ENCODE data around the gene SLC35E3.
"Not testable (repeated sequence)": the region's sequence is repeated elsewhere in the genome, so short reads cannot be mapped to it uniquely, and the experiment has no call there.

SLC35E3 gene

DNA sequence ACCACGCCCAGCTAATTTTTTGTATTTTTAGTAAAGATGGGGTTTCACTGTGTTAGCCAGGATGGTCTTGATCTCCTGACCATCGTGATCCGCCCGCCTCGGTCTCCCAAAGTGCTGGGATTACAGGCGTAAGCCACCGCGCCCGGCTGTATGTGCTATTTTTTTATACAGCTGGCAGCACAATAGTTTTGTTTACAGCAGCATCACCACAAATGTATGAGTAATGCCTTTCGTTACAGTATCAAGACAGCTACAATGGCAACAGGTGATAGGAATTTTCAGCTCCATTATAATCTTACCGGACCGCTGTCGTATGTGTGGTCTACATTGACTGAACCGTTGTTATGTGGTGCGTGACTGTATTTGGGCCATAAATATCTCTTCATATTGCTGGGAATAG is 50.4 kb downstream of the SLC35E3 start:
- DNase-seq, result no peak

DNA sequence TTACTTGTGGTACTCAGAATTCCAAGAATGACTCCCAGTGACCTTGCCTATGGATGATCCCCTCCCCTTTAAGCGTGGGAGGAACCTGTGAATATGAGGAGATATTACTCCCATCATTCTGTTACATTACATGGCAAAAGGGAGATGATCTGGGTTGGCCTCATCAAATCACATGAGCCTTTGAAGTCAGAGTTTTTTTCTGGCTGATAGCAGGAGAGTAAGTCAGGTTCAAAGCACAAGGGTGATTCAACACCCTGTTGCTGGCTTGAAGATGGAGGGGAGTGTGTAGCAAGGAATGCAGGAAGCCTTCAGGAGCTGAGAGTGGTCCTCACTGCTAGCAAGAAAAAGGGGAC is 52.9 kb downstream of the SLC35E3 start:
- no peak for DNase-seq

DNA sequence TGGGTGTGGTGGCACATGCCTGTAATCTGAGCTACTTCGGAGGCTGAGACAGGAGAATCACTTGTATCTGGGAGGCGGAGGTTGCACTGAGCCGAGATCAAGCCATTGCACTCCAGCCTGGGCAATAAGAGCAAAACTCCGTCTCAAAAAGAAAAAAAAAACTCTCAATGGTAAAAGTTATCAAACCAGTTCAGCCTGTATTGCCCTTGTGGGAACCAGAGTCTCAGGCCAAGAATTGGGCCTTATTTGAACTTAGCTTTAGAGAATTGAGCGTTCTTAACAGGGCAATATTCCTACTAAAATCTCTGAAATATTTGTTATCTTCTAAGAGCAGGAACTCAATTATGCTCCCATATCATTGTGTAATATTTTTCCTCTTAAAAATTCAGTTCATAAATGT is 54.3 kb downstream of the SLC35E3 start:
- DNase-seq, result no peak

DNA sequence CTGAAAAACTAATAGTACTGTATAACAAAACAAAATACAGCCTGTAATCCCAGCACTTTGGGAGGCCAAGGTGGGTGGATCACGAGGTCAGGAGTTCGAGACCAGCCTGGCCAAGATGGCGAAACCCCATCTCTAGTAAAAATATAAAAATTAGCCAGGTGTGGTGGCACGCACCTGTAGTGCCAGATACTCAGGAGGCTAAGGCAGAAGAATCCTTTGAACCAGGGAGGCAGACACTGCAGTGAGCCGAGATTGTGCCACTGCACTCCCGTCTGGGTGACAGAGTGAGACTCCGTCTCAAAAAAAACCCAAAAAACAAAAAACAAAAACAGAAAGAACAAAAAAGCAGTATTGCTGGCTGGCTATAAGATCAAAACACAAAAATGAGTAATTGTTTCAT is 55.1 kb downstream of the SLC35E3 start:
- DNase-seq, result not testable (repeated sequence)

DNA sequence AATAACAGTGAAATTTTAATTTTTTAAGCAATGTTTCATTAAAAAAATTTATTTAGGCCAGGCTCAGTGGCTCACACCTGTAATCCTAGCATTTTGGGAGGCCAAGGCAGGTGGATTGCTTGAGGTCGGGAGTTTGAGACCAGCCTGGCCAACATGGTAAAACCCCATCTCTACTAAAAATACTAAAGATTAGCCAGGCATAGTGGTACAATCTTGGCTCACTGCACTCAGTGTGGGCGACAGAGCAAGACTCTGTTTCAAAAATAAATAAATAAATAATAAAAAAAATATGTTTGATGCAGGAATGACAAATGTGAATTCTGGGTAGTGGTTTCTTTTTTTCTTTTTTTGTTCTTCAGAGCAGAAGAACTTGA is 56.4 kb downstream of the SLC35E3 start:
- DNase-seq, result not testable (repeated sequence)

DNA sequence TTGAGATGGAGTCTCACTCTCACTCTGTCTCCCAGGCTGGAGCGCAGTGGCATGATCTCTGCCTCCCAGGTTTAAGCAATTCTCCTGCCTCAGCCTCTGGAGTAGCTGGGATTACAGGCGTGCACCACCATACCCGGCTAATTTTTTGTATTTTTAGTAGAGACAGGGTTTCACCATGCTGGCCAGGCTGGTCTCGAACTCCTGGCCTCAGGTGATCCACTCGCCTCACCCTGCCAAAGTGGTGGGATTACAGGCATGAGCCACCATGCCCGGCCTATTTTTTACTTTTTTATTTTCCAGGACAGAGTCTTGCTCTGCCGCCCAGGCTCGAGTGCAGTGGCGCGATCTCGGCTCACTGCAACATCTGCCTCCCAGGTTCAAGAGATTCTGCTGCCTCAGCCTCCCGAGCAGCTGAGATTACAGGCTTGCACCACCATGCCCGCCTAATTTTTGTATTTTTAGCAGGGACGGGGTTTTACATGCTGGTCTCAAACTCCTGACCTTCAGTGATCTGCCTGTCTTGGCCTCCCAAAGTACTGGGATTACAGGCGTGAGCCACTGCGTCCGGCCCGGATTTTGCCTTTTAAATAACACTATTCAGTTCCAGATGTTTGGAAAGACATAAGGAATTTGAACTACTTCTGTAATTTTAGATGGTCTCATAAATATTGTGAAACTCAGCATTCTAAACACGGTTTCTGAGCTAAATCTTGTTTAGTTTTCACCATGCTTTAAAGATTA is 57.1 kb downstream of the SLC35E3 start:
- DNase-seq, result not testable (repeated sequence)

DNA sequence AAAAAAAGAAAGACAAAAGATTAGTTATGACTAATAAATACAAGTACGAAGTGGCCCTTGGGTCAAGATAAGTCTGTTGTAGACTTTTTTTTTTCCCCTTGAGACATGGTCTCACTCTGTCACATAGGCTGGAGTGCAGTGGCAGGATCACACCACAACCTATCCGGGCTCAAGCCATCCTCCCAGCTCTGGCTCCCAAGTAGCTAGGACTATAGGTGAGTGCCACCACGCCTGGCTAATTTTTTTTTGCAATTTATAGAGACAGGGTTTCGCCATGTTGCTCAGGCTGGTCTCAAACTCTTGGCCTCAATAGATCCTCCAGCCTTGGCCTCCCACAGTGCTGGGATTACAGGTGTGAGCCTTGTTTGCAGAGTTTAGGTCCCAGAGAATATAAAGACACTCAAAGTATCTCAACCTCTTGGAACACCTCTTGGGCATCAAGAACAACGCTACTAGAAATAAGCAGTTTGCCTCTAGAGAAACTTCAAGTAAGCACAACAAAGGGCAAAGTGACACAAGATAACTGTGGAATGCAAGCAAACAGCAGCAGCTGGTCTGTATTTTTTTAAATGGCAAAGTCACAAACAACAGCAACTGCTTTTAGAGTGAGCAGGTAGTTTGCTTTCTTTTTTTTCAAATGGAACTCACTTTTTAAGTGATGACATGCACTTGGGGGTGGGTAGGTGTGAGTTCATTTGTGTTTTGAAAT is 58.1 kb downstream of the SLC35E3 start:
- DNase-seq, result no peak

DNA sequence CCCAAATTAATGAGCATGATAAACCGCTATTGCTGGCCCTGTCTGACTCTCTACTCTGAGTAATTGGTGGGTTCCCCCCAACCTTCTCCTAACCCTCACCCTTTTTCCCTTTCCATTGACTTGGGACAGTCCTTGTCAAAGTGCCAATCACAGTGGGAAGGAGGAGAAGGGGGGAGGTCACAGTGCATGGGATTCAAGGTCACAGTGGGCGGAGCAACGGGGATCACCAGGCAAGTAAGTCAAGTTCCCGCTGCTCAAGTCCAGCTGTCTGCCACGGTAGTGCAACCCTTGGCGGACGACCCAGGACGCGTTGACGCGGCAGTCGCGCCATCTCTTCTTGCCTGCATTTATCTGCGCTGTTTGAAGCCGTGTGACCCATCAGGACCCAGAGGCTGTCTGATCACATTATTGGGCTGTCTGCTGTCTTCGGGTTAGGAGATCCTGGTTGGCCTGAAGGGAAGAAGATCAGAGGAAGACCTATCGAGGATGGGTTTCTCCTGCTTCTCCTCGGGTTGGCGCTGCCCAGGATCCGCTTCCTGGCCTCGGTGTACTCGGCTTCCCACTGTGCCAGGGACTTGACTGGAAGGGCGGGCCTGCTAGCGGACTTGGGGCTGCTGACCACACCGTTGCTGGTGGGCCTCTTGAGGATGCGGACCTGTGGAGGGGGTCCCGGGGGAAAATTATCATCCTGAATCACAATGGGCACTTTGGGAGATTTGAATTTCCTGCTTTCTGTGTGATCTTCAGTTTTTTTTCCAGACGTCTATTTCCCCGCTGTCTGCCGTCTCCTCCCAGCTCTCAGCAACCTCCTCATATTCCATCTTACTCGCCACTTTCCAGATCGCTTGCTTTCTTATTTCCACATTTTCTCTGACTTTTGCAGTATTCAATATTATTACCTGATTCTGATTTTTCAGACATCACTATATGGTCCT is 58.9 kb downstream of the SLC35E3 start:
- DNase-seq, result no peak

DNA sequence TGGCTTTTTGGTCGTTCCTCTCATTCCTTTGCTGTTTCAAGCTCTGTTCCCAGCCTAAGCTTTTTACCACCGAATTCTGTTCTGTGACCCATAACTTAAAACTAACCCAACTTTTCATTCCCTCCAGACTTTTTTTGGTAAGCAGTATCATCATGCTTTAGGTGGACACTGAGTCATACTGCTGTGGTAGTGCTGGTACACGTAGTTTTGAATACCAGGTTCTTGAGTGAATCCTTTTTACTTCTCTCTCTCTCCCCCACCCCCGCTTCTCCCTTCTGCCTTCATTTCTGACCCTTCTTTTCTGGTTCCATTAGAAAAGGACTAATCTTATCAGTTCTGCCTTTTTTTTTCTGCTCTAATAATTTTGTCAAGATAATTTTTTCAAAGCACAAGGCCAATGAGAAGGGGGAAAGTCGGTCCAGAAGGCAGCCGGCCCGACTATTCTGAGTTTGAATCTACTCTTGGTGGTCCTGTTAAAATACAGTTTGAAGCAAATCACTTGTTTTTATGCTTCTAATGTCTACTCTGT is 59.7 kb downstream of the SLC35E3 start:
- DNase-seq, result no peak

DNA sequence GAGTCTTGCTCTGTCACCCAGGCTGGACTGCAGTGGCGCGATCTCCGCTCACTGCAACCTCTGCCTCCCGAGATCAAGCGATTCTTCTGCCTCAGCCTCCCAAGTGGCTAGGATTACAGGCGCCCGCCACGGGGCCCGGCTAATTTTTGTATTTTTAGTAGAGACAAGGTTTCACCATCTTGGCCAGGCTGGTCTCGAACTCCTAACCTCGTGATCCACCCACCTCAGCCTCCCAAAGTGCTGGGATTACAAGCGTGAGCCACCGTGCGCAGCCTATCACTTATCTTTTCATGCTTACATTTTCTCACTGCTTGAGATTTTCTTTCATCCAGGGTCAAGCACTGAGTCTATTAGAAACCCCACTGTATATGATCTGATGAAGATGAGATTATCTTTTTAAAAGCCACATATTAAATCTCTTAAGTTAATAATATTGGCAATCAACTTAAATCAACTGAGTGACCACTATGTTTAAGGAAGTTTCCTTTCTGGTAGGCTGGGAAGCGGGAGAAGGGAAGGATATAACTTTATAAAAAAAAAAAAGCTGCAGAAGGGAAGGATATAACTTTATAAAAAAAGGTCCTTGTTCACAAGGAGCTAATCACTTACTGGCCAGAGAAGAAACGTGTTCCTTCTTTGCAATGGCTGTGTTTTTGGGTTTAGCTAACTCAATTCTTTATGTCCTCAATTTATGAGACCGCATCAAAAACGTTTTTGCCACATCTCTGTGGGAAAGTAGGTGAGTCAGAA is 60.7 kb downstream of the SLC35E3 start:
- DNase-seq, result peak in 1 of 2 experiments; percentile 16

DNA sequence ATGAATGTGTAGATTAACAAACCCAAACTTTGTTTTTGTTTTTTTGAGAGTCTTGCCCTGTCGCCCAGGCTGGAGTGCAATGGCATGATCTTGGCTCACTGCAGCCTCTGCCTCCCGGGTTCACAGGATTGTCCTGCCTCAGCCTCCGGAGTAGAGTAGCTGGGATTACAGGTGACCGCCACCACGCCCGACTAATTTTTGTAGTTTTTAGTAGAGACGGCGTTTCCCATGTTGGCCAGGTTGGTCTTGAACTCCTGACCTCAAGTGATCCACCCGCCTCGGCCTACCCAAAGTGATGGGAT is 61.2 kb downstream of the SLC35E3 start:
- DNase-seq, result not testable (repeated sequence)

DNA sequence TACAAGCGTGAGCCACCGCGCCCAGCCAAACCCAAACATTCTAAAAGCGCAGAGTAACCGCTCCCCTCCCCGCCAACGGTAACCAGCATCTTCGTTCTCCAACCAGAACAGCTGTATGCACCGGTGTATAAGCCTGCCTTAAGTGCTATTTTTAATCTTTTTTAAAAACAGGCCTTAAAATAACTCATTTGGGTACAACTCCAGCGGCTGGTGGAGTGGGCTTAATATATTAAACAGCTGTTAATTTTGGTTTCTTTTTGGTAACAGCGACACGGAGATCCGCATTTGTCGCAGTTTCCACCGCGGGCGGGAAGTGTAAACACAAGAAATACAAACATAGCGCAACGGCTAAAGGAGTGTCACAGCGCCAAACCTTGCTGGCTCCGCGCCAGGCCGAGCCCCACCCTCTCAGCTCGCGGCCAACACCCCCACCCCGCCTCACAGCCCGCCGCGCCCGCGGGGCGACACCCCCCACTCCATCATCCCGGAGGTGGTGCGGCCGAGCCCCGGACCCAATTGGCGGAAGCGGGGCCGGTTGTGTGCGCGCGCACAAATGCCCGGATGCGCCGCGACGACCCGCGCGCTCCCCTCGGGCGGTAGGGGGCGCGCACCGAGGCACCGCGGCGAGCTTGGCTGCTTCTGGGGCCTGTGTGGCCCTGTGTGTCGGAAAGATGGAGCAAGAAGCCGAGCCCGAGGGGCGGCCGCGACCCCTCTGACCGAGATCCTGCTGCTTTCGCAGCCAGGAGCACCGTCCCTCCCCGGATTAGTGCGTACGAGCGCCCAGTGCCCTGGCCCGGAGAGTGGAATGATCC is 61.8 kb downstream of the SLC35E3 start, which contains the start of gene MDM2:
Gene MDM2 (plus strand): TSS at position 602 of the 812 bp plus-strand sequence. CDS start 301 bp downstream, outside the sequence.
- DNase-seq, result peak; percentile 88 to 93

DNA sequence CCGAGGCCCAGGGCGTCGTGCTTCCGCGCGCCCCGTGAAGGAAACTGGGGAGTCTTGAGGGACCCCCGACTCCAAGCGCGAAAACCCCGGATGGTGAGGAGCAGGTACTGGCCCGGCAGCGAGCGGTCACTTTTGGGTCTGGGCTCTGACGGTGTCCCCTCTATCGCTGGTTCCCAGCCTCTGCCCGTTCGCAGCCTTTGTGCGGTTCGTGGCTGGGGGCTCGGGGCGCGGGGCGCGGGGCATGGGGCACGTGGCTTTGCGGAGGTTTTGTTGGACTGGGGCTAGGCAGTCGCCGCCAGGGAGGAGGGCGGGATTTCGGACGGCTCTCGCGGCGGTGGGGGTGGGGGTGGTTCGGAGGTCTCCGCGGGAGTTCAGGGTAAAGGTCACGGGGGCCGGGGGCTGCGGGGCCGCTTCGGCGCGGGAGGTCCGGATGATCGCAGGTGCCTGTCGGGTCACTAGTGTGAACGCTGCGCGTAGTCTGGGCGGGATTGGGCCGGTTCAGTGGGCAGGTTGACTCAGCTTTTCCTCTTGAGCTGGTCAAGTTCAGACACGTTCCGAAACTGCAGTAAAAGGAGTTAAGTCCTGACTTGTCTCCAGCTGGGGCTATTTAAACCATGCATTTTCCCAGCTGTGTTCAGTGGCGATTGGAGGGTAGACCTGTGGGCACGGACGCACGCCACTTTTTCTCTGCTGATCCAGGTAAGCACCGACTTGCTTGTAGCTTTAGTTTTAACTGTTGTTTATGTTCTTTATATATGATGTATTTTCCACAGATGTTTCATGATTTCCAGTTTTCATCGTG is 62.6 kb downstream of the SLC35E3 start:
- DNase-seq, result peak; percentile 61 to 82

DNA sequence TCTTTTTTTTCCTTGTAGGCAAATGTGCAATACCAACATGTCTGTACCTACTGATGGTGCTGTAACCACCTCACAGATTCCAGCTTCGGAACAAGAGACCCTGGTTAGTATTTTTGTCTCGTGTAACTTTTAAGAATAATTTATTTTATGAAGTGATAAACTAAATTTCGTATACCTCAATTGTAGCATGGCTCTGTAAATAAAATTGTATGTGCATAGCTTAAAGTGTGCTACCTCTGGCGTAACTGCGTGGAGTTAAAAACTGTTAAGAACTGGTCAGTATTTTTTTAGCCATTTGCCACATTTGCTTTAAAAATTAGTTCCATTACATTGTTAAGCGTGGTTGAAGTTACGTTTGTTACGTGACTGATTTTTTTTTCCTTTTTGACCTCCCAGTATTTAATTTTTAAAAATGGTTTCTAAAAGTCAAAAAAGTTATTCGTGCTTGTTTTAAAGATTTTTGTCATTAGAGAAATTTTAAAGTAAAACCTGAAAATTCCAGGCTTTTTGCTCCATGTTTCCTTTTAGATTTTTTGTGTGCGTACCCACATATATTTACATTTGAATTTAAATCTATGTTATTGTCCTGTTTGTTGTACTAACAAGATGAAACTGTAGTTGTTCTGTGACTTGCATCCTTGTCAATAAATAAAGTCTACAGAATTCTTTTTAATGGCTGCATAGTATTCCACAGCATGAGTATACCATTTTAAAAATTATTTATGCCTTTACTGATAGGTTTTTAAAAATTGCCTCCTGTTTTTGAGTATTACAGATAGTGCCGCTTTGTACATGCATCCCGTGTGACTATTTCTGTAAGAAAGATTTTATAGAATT is 63.4 kb downstream of the SLC35E3 start:
- no peak for DNase-seq

DNA sequence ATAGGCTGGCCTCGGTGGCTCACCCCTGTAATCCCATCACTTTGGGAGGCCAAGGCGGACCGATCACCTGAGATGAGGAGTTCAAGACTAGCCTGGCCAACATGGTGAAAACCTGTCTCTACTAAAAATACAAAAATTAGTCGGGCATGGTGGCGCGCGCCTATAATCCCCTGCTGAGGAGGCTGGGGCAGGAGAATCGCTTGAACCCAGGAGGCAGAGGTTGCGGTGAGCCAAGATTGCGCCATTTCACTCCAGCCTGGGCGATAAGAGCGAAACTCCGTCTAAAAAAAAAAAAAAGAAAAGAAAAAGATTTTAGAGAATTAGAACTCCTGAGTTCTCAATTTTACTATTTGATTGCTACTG is 64.0 kb downstream of the SLC35E3 start:
- not testable (repeated sequence) for DNase-seq

DNA sequence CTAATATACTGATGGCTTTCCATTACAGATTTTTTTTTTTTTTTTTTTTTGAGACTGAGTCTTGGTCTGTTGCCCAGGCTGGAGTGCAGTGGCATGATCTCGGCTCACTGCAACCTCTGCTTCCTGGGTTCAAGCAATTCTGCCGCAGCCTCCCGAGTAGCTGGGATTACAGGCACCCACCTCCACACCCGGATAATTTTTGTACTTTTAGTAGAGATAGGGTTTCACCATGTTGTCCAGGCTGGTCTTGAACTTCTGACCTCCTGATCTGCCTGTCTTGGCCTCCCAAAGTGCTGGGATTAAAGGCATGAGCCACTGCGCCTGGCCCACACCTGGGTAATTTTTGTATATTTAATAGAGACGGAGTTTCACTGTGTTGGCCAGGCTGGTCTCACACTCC is 65.6 kb downstream of the SLC35E3 start:
- DNase-seq, result not testable (repeated sequence)

DNA sequence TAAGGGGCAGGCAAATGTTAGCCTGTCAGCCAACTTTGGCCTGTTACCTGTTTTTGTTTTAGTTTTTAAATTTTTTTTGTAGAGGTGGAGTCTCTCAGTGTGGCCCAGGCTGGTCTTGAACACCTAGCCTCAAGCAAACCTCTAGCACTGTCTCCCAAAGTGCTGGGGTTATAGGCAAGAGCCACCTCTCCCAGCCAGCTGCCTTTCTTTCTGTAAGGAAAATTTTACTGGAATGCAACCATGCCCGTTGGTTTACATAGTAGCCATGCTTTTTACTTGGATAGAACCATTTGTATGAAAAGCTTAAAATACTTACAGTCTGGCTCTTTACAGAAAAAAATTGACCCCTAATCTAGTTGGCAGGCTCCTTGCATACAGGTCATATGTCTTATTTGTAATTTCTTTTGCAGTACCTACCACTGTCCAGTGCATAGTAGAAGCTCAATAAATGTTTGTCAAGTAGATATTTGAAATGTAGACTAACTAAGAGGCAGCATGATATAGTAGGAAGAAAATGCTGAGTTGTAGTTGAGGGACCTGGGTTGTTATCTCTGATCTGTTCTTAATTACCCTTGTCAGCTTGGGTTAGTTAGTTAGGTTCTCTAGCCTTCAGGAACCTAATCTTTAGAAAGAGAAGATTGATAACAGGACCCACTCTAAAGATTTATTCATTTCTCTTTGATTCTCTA is 66.7 kb downstream of the SLC35E3 start:
- DNase-seq, result no peak

DNA sequence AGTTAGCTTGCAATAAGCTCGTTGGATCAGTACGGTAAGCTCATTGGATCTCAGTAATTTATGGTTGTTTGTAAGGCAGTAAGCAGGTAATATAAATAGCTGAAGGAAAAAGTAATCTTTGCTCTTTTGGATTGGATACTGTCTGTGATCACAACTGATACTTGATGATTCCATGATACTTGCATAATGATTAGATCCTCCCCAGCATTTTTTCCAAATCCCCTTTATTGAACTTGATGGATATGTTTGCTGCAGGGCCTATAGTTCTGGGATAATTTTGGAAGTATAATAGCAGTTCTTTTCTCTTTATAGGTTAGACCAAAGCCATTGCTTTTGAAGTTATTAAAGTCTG is 67.2 kb downstream of the SLC35E3 start:
- DNase-seq, result no peak

DNA sequence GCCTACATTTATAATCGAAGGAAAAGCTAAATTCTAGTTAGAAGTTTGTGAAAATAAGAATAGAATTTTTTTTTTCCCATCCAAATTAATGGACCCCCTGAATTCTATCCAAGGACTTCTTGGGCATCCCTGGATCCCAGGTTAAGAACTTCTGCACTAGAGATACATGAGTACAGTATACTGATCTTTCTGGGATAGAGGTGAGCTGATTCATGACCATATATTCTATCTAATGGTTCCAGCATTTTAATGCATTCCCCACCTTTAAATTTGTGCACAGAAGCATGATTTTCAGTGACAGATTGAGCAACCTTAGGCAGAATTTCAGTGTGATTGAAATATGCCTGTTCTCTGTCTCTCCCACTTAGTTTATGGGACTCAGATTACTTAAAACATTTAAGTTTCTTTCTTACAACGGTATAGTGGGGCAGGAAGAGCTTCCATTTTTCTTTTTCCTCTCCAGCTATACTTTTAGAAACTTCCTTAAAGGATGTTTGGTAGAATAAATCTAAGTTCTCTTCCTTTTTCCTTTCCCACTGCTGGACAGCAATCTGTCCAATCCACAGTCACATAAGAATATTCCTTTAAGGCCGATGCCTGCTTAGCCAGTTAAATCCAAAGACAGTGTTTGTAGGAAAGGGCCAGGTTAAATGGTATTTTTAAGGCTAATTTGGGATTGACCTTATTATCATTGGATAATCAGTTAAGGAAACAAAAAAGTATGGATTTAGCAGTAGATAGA is 68.7 kb downstream of the SLC35E3 start:
- DNase-seq, result no peak

All from NCI-H524 (cell line).